OCI-LY3 (cell line): ENCODE results near the gene RHBG.

ENCODE experiments used
- EZH2phosphoT487 ChIP-seq: fragments of 200-600 bp; shearing (Covaris generic); IDR thresholded peaks from 2 replicates; pipeline ENCODE4 v1.6.1; 2018; ENCODE audit warnings: antibody characterized with exemption, mixed run types, low read depth
- TF ChIP-seq, protein P1 (sequence below): fragments of 200-600, 300-600 bp; sonication (generic); IDR thresholded peaks from 2 replicates; pipeline ENCODE4 v1.5.1; 2014; ENCODE audit warnings: antibody characterized with exemption, low read length, low read depth

DNA sequence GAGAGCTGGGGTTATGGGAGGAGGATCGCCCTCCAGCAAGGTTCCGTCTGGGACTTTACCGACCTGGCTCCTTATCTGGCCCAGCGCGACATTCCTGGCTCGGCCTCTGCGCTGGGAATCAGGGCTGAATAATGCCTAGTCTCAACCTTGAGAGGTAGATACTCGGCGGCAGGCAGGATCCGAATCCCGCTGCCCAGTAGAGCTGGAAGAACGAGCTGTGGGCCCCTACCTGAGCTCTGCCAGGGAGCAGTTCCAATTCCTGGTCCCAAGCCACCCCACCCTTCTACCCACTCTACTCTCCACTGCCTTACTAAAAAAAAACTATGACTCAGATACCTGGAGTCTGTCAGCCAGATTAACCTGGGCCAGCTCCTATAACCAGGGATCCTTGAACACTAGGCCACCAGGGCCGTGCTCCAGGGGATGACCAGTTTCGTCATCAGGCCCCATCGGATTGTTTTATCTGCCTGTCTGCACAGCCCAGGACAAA lies 53.6 kb downstream of the RHBG start:
- TF ChIP-seq, protein P1, sequence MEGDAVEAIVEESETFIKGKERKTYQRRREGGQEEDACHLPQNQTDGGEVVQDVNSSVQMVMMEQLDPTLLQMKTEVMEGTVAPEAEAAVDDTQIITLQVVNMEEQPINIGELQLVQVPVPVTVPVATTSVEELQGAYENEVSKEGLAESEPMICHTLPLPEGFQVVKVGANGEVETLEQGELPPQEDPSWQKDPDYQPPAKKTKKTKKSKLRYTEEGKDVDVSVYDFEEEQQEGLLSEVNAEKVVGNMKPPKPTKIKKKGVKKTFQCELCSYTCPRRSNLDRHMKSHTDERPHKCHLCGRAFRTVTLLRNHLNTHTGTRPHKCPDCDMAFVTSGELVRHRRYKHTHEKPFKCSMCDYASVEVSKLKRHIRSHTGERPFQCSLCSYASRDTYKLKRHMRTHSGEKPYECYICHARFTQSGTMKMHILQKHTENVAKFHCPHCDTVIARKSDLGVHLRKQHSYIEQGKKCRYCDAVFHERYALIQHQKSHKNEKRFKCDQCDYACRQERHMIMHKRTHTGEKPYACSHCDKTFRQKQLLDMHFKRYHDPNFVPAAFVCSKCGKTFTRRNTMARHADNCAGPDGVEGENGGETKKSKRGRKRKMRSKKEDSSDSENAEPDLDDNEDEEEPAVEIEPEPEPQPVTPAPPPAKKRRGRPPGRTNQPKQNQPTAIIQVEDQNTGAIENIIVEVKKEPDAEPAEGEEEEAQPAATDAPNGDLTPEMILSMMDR = no peak
- no peak for TF ChIP-seq EZH2phosphoT487
